Mucosa of gallbladder (tissue), 1 donor: ENCODE data around the gene ZNF554. TPM values are rescaled to one million over a fixed set of nuclear protein-coding genes. Genes with fewer than 3 reads are reported as not detected.

Experiments used
- DNase-seq: peaks from one replicate; pipeline ENCODE4 v3.0.0-alpha.2; 2020; ENCODE audit warnings: low spot score
- total RNA-seq: library from RNA; stranded (reverse); gene quantifications from one replicate; pipeline ENCODE4 v1.2.1, GENCODE V29; 2021
- donor health status: DM: no; HTN: no; CAD: no.

Gene ZNF554
- total RNA-seq, 1 donor from 2014 or later: 4.6 TPM

- no peak for DNase-seq
These were observed 8.3 kb downstream of the ZNF554 start for GRCh38 chr19:2827840-2828489.

- no peak for DNase-seq
These were observed 14.7 kb downstream of the ZNF554 start for GRCh38 chr19:2834294-2834871.

DNA sequence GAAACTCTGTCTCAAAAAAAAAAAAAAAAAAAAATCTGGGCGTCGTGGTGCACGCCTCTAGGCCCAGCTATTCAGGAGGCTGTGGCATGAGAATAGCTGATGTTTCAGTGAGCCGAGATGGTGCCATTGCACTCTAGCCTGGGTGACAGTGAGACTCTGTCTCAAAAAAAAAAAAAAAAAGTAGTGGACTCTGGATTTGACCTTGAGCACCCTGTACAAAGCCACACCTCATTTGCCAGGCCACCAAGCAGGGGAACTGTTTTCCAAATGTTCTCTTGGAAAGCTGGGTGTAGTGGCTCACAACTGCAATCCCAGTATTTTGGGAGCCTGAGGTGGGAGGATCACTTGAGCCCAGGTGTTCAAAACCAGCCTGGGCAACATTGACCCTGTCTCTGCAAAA is 17.8 kb downstream of the ZNF554 start:
- no peak for DNase-seq

DNA sequence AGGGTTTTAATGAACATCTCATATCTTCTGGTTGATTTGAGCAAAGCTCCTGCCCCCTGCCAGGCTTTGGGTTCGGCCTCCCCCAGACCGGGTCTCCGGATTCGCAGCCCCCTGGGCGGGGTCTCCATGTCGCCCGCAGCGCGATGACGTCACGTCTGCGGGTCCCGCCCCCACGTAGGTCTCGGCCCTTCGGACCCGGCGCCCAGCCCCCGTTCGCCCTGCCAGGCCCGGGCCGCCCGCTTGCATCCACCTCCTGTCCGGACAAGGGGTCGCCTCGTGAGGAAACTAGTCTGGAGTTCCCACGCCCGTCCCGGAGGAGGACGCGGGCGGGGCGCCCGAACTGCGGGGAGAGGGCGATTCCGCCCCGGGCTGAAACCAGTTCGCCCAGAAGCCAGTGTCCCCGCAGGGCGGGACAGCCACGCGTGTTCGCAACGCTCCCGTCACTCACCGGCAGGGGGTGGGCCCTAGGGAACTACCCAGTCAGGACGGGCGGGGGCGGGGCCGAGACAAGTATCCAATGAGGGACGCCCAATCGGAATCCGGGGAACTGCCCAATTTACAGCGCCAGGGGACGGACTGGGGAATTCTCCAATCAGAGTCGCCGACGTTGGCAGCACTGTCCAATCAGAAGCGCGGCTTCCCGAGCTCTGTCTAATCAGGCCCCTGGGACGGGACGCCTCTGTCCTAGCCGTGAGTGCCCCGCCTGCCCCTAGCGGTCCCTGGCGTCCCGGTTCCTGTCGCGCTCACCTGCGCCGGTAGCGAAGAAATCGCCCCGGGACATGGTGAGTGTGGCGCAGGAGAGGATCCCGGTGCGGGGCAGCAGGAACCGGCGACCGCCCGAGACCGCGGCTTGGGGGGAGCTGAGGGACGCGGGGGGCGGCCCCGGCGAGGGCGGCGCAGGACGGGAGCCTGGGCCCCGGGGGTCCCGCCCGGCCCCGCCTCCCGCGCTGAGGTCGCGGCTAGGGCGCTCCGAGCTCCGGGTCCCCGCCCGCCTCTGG is 21.4 kb downstream of the ZNF554 start, which contains the start of gene ZNF555:
Gene ZNF555, plus strand, starts transcription at position 682 of the 998 bp plus-strand sequence. Its CDS starts 98 bp downstream, at position 780.
- peak; percentile 100 for DNase-seq

DNA sequence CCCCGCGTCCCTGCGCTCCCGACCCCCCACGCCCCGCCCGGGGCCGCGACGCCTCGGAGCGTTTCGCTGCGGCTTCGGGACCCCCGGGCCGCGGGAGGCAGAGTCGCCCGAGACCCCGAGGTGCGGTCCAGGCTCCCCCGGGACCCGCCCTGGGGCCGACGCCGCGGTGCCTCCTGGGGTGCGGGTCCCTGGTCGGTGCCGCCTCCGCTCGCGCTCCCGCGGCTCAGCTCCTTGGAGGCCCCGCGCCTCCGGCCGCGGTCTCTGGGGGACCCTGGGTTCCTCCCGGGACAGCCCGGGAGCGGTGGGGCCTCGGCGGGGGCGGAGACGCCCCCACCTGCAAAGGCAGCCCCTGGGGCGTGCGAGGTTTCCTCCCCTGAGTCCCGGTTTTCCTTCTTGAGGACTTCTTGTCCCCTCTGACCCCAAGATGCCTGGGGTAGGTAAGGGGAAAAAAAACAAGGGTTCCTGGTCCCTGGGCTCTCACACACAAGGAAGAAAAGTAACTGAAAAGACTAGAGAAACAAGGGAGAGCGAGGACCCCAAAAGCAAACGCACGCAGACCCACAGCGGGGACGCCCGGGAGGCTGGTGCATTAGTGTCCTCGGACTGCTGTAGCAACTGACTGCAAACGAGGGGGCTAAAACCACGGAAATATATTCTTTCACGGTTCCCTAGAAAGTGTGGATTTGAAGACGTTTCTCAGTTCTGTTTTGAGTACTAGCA is 22.3 kb downstream of the ZNF554 start:
- DNase-seq: no peak

GRCh38 chr19:2845107-2845506 is 25.4 kb downstream of the ZNF554 start:
- DNase-seq: no peak

GRCh38 chr19:2846180-2846894 is 26.7 kb downstream of the ZNF554 start:
- DNase-seq: no peak

GRCh38 chr19:2847507-2847906 is 27.8 kb downstream of the ZNF554 start:
- DNase-seq: no peak

DNA sequence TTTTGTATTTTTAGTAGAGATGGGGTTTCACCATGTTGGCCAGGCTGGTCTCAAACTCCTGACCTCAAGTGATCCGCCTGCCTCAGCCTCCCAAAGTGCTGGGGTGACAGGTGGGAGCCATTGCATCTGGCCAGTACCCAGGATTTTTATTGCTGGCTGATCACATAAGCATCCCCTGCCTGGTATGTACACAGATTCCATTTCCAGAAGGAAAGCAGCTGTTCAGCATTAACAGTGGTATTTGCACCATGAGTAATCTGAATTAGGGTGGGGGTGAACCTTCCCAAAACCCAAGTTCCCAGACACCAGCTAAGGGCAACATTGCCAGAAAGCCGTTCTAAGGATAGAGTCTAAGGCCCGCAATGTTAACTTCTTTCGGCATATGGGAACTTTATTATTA is 28.9 kb downstream of the ZNF554 start:
- DNase-seq: no peak

GRCh38 chr19:2850256-2850925 is 30.7 kb downstream of the ZNF554 start:
- no peak for DNase-seq

- DNase-seq: no peak
These were observed 32.9 kb downstream of the ZNF554 start for GRCh38 chr19:2852598-2852997.

GRCh38 chr19:2853015-2853606 is 33.4 kb downstream of the ZNF554 start:
- DNase-seq: no peak

DNA sequence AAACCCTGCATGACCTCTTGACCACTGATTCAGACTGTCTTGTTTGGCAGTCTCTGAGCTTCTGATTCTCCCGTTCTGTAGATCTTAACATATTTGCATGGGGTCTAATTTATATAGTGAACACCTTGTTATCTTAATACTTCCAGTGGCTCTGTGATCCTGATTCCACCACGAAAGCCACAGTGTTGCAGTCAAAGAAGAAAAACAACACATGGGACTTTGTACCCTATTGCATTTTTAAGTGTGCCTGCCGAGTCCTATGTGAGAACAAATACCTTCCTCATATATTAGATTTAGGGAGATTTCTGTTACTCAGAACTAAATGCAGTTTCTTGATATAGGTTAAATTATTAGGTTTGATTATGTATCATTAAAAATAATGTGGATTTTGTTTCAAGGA is 35.2 kb downstream of the ZNF554 start:
- DNase-seq: no peak

- DNase-seq: no peak
These were observed 36.9 kb downstream of the ZNF554 start for GRCh38 chr19:2856457-2857050.

DNA sequence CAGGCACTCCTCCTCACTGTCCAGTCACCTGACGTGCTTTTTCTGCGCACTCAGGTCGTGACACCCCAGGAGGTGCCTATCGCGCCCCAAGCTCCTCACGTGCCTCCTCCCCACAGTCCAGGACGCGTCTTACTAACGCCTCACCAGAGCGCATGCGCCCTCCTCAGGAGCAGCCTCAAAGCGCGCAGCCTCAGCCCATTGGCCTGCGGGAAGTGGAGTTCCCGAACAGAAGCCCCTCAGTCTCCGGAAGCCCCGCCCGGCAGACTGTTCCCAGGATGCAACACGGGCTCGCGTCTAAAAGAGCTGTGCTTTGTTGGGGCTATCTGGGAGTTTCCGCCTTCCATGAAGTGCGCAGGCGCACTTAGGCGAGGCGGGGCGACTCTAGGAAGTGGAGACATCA is 39.2 kb downstream of the ZNF554 start:
- no peak for DNase-seq

- no peak for DNase-seq
These were observed 44.1 kb downstream of the ZNF554 start for GRCh38 chr19:2863816-2864215.

DNA sequence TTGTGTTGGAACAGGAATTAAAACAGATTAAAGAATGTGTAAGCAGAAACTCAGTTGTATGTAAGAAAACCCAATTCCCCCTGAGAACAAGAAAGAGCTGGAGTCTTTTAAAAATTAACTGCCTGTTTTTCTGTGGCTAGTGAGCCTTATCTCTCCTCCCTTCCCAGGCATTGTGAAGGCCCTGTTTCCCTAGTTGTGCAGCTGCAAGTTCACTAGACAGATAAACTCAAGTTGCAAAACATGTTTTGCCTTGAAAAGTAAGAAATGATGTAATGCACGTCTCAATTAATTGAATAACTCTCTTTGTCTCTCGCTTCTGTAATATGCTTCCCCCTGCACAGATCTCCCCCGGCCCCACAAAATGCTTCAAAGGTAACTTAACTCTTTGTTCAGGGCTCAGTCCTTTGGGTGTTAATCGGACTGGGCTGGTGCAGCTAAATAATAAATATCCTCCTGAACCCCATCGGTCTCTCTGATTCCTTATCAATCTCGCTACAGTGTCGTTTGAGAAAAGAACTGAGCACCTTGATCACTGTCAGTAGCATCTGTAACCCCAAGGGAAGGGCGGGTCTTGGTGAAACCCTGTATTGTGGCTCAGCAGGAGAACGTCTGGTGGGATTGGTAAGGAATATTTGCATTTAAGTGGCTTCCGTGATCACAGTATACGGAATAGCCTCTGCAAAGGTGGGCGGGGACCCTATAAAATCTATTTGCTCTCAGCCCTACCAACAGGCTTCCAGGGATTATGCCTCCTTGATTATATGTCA is 45.8 kb downstream of the ZNF554 start:
- DNase-seq: no peak

- DNase-seq: no peak
These were observed 46.9 kb downstream of the ZNF554 start for GRCh38 chr19:2866495-2867024.
